HepG2 (cell line): ENCODE data around the gene B4GALT2. TPM values are rescaled to one million over a fixed set of nuclear protein-coding genes. Genes with fewer than 3 reads are reported as not detected.

ENCODE experiments used
- CBX5 ChIP-seq: sonication (generic); formaldehyde crosslinking; IDR thresholded peaks from 2 replicates; pipeline ENCODE4 v1.4.0; 2020; ENCODE audit warnings: missing genetic modification reagents, borderline replicate concordance
- EP300 ChIP-seq, 3 experiments: sonication (generic) in 1 of 3; formaldehyde crosslinking in 1 of 3; IDR thresholded peaks; 2 replicates each; pipeline versions ENCODE4 v1.5.1 to v1.6.1; 2011 to 2020; ENCODE audit warnings: low read depth in 2 of 3, low read length in 2 of 3, borderline replicate concordance in 1 of 3, improper control_type of control experiment in 1 of 3, mild to moderate bottlenecking in 1 of 3, missing genetic modification reagents in 1 of 3, moderate library complexity in 1 of 3
- MATR3 ChIP-seq: sonication (generic); formaldehyde crosslinking; IDR thresholded peaks from 2 replicates; pipeline ENCODE4 v1.4.0; 2020; ENCODE audit warnings: missing genetic modification reagents
- MEF2D ChIP-seq: sonication (generic); formaldehyde crosslinking; IDR thresholded peaks from 2 replicates; pipeline ENCODE4 v1.5.1; 2020; ENCODE audit warnings: mild to moderate bottlenecking, missing genetic modification reagents
- MTF1 ChIP-seq: sonication (generic); formaldehyde crosslinking; IDR thresholded peaks from 2 replicates; pipeline ENCODE4 v1.5.0; 2020; ENCODE audit warnings: missing genetic modification reagents
- NKX3-1 ChIP-seq: sonication (generic); formaldehyde crosslinking; IDR thresholded peaks from 2 replicates; pipeline ENCODE4 v1.5.0; 2020; ENCODE audit warnings: missing genetic modification reagents
- NR3C1 ChIP-seq: sonication (generic); formaldehyde crosslinking; IDR thresholded peaks from 2 replicates; pipeline ENCODE4 v1.4.0; 2020; ENCODE audit warnings: missing genetic modification reagents
- REL ChIP-seq: sonication (generic); formaldehyde crosslinking; conservative IDR thresholded peaks from 2 replicates; pipeline ENCODE4 v1.8.0; 2022; ENCODE audit warnings: mild to moderate bottlenecking, missing genetic modification reagents, moderate library complexity
- REPIN1 ChIP-seq: sonication (generic); formaldehyde crosslinking; IDR thresholded peaks from 2 replicates; pipeline ENCODE4 v1.8.0; 2022; ENCODE audit warnings: missing genetic modification reagents, low read depth, mild to moderate bottlenecking, borderline replicate concordance
- ZFX ChIP-seq: sonication (generic); formaldehyde crosslinking; IDR thresholded peaks from 2 replicates; pipeline ENCODE4 v1.4.0; 2020; ENCODE audit warnings: mild to moderate bottlenecking, low read depth, missing genetic modification reagents, moderate library complexity
- ZNF446 ChIP-seq: sonication (generic); formaldehyde crosslinking; IDR thresholded peaks from 2 replicates; pipeline ENCODE4 v1.5.0; 2020; ENCODE audit warnings: mild to moderate bottlenecking, missing genetic modification reagents
- ZNF550 ChIP-seq: sonication (generic); formaldehyde crosslinking; IDR thresholded peaks from 2 replicates; pipeline ENCODE4 v1.4.0; 2020; ENCODE audit warnings: mild to moderate bottlenecking, missing genetic modification reagents, borderline replicate concordance
- ZNF556 ChIP-seq: sonication (generic); formaldehyde crosslinking; IDR thresholded peaks from 2 replicates; pipeline ENCODE4 v1.4.0; 2020; ENCODE audit warnings: mild to moderate bottlenecking, missing genetic modification reagents, borderline replicate concordance
- ZNF616 ChIP-seq: sonication (generic); formaldehyde crosslinking; IDR thresholded peaks from 2 replicates; pipeline ENCODE4 v1.5.0; 2020; ENCODE audit warnings: low read depth, mild to moderate bottlenecking, missing genetic modification reagents
- ZSCAN20 ChIP-seq: sonication (generic); formaldehyde crosslinking; IDR thresholded peaks from 2 replicates; pipeline ENCODE4 v1.4.0; 2020; ENCODE audit warnings: missing genetic modification reagents, mild to moderate bottlenecking, borderline replicate concordance
- polyA plus RNA-seq, 8 experiments: library from polyadenylated mRNA; depleted of rRNA in 3 of 8; stranded (reverse) in 7 of 8; unstranded in 1 of 8; fragments of >200 nt; fragmentation: Illumina TruSeq in 4 of 8; extraction: Trizol in 4 of 8; gene quantifications; 2 replicates each; pipeline versions ENCODE4 v1.2.1 to v1.2.3, GENCODE V29; 2011 to 2016; ENCODE audit warnings: low read depth in 4 of 8, missing spikeins in 1 of 8, mixed read lengths in 1 of 8; ENCODE audit not compliant: insufficient read depth in 1 of 8
- total RNA-seq, 5 experiments: library from RNA; depleted of rRNA; stranded (reverse); fragments of >200 nt; fragmentation: Illumina TruSeq; extraction: Trizol; gene quantifications; 2 replicates each; pipeline ENCODE4 v1.2.3, GENCODE V29; 2016; ENCODE audit warnings: low read depth in 1 of 5
- TF ChIP-seq, protein P1 (sequence below): IDR thresholded peaks from 2 replicates; pipeline ENCODE4 v1.6.1; 2016; ENCODE audit warnings: low read depth, borderline replicate concordance
- TF ChIP-seq, protein P2 (sequence below): sonication (generic); formaldehyde crosslinking; conservative IDR thresholded peaks from 2 replicates; pipeline ENCODE4 v1.5.0; 2020; ENCODE audit warnings: missing genetic modification reagents
- TF ChIP-seq, protein P3 (sequence below): sonication (generic); formaldehyde crosslinking; IDR thresholded peaks from 2 replicates; pipeline ENCODE4 v1.4.0; 2020; ENCODE audit warnings: mild to moderate bottlenecking, missing genetic modification reagents
- TF ChIP-seq, protein P4 (sequence below): sonication (generic); formaldehyde crosslinking; IDR thresholded peaks from 2 replicates; pipeline ENCODE4 v1.5.0; 2020; ENCODE audit warnings: mild to moderate bottlenecking, missing genetic modification reagents, borderline replicate concordance

The B4GALT2 gene
- total and polyA plus RNA-seq, 2 of the 13 experiments (the other 11 are each of a cell fraction or from before 2014, with no cell fraction given): 41.9 to 78.0 TPM

DNA sequence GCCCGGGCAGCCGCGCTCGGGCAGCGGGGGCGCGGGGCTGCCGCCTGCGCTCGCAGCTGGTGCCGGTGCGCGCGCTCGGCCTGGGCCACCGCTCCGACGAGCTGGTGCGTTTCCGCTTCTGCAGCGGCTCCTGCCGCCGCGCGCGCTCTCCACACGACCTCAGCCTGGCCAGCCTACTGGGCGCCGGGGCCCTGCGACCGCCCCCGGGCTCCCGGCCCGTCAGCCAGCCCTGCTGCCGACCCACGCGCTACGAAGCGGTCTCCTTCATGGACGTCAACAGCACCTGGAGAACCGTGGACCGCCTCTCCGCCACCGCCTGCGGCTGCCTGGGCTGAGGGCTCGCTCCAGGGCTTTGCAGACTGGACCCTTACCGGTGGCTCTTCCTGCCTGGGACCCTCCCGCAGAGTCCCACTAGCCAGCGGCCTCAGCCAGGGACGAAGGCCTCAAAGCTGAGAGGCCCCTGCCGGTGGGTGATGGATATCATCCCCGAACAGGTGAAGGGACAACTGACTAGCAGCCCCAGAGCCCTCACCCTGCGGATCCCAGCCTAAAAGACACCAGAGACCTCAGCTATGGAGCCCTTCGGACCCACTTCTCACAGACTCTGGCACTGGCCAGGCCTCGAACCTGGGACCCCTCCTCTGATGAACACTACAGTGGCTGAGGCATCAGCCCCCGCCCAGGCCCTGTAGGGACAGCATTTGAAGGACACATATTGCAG lies 42.4 kb upstream of the B4GALT2 start (continued):
- TF ChIP-seq, protein P1, sequence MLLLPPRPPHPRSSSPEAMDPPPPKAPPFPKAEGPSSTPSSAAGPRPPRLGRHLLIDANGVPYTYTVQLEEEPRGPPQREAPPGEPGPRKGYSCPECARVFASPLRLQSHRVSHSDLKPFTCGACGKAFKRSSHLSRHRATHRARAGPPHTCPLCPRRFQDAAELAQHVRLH (CRISPR knock-in tag): peak; percentile 56; the same call in 1 of the 2 replicates
- TF ChIP-seq, protein P2, sequence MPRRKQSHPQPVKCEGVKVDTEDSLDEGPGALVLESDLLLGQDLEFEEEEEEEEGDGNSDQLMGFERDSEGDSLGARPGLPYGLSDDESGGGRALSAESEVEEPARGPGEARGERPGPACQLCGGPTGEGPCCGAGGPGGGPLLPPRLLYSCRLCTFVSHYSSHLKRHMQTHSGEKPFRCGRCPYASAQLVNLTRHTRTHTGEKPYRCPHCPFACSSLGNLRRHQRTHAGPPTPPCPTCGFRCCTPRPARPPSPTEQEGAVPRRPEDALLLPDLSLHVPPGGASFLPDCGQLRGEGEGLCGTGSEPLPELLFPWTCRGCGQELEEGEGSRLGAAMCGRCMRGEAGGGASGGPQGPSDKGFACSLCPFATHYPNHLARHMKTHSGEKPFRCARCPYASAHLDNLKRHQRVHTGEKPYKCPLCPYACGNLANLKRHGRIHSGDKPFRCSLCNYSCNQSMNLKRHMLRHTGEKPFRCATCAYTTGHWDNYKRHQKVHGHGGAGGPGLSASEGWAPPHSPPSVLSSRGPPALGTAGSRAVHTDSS (CRISPR knock-in tag): no peak
- TF ChIP-seq ZNF556: no peak
- no peak for TF ChIP-seq EP300 (IDR thresholded peaks at IDR 0.05; ENCODE audit: low read depth in 2 of 2, low read length in 2 of 2)
- no peak for TF ChIP-seq EP300 (CRISPR knock-in tag; IDR thresholded peaks at IDR 0.05; ENCODE audit: borderline replicate concordance)
- peak; percentile 37; the same call in 1 of the 2 replicates for TF ChIP-seq CBX5
- no peak for TF ChIP-seq MTF1 (CRISPR knock-in tag)
- TF ChIP-seq REL: 0 out of 2 replicates have a peak, but pooled peaks have one; percentile 42
- TF ChIP-seq ZSCAN20 (CRISPR knock-in tag): peak; percentile 71; the same call in 1 of the 2 replicates
- no peak for TF ChIP-seq MEF2D (CRISPR knock-in tag)
- TF ChIP-seq NKX3-1 (CRISPR knock-in tag): no peak
- 0 out of 2 replicates have a peak, but pooled peaks have one; percentile 42 for TF ChIP-seq ZNF446
- TF ChIP-seq, protein P3, sequence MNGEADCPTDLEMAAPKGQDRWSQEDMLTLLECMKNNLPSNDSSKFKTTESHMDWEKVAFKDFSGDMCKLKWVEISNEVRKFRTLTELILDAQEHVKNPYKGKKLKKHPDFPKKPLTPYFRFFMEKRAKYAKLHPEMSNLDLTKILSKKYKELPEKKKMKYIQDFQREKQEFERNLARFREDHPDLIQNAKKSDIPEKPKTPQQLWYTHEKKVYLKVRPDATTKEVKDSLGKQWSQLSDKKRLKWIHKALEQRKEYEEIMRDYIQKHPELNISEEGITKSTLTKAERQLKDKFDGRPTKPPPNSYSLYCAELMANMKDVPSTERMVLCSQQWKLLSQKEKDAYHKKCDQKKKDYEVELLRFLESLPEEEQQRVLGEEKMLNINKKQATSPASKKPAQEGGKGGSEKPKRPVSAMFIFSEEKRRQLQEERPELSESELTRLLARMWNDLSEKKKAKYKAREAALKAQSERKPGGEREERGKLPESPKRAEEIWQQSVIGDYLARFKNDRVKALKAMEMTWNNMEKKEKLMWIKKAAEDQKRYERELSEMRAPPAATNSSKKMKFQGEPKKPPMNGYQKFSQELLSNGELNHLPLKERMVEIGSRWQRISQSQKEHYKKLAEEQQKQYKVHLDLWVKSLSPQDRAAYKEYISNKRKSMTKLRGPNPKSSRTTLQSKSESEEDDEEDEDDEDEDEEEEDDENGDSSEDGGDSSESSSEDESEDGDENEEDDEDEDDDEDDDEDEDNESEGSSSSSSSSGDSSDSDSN: peak; percentile 91
- TF ChIP-seq ZNF616 (CRISPR knock-in tag): no peak
- peak; percentile 90 for TF ChIP-seq ZFX (CRISPR knock-in tag)
- no peak for TF ChIP-seq REPIN1 (CRISPR knock-in tag)
- no peak for TF ChIP-seq NR3C1 (CRISPR knock-in tag)
- TF ChIP-seq, protein P4, sequence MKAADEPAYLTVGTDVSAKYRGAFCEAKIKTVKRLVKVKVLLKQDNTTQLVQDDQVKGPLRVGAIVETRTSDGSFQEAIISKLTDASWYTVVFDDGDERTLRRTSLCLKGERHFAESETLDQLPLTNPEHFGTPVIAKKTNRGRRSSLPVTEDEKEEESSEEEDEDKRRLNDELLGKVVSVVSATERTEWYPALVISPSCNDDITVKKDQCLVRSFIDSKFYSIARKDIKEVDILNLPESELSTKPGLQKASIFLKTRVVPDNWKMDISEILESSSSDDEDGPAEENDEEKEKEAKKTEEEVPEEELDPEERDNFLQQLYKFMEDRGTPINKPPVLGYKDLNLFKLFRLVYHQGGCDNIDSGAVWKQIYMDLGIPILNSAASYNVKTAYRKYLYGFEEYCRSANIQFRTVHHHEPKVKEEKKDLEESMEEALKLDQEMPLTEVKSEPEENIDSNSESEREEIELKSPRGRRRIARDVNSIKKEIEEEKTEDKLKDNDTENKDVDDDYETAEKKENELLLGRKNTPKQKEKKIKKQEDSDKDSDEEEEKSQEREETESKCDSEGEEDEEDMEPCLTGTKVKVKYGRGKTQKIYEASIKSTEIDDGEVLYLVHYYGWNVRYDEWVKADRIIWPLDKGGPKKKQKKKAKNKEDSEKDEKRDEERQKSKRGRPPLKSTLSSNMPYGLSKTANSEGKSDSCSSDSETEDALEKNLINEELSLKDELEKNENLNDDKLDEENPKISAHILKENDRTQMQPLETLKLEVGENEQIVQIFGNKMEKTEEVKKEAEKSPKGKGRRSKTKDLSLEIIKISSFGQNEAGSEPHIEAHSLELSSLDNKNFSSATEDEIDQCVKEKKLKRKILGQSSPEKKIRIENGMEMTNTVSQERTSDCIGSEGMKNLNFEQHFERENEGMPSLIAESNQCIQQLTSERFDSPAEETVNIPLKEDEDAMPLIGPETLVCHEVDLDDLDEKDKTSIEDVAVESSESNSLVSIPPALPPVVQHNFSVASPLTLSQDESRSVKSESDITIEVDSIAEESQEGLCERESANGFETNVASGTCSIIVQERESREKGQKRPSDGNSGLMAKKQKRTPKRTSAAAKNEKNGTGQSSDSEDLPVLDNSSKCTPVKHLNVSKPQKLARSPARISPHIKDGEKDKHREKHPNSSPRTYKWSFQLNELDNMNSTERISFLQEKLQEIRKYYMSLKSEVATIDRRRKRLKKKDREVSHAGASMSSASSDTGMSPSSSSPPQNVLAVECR (CRISPR knock-in tag): peak; percentile 52
- no peak for TF ChIP-seq MATR3 (CRISPR knock-in tag)
- no peak for TF ChIP-seq ZNF550 (CRISPR knock-in tag)
